IMR-90 (cell line): ENCODE measurements around the gene ZSWIM5. TPM values are rescaled to one million over a fixed set of nuclear protein-coding genes. Genes with fewer than 3 reads are reported as not detected.

Experiments
- ATAC-seq: fragments of 200-7000 bp; cut with Tn5 transposase; 2 replicates; pipeline ENCODE4 v1.9.1; 2020; ENCODE audit warnings: low read depth, mild to moderate bottlenecking, moderate library complexity
- BruUV-seq: library from RNA; stranded (reverse); fragments of 400-500 nt; replicated peaks from 2 replicates; lab custom pipeline; 2021; lab: Mats Ljungman, UMichigan
- CTCF ChIA-PET: fragments of 300-600 bp; formaldehyde crosslinking; extraction: SDS; loops from one replicate; lab custom pipeline; 2021; ENCODE audit warnings: antibody characterized with exemption; lab: Yijun Ruan, JAX
- POLR2A ChIA-PET: fragments of 300-600 bp; sonication (Branson Sonifier 250); formaldehyde crosslinking; loops from one replicate; lab custom pipeline; 2022; ENCODE audit warnings: antibody characterized with exemption; ENCODE audit not compliant: unreplicated experiment; lab: Charles Lee
- DNase-seq: peaks from one replicate; pipeline ENCODE4 v3.0.0; 2013
- H2AFZ ChIP-seq: replicated peaks from 2 replicates; pipeline ENCODE3; 2013; ENCODE audit warnings: low read length, mild to moderate bottlenecking; ENCODE audit not compliant: poor library complexity
- H2AK5ac ChIP-seq: 2 replicates; pipeline ENCODE4 v1.6.1; 2013; ENCODE audit warnings: low read depth, low read length, inconsistent platforms
- H2AK9ac ChIP-seq: replicated peaks from 2 replicates; pipeline ENCODE3; 2013; ENCODE audit warnings: mild to moderate bottlenecking, low read depth, low read length, moderate library complexity; ENCODE audit not compliant: poor library complexity
- H2BK120ac ChIP-seq: 2 replicates; pipeline ENCODE4 v1.6.1; 2013; ENCODE audit warnings: low read depth, low read length, inconsistent platforms
- H2BK15ac ChIP-seq: 3 replicates; pipeline ENCODE4 v1.6.1; 2013; ENCODE audit warnings: low read depth, low read length, inconsistent platforms
- H2BK20ac ChIP-seq: 2 replicates; pipeline ENCODE4 v1.6.1; 2013; ENCODE audit warnings: low read depth, mild to moderate bottlenecking, inconsistent platforms, low read length, moderate library complexity
- H2BK5ac ChIP-seq: 2 replicates; pipeline ENCODE4 v1.6.1; 2013; ENCODE audit warnings: mild to moderate bottlenecking, low read depth, low read length, inconsistent platforms; ENCODE audit not compliant: poor library complexity, severe bottlenecking
- H3K14ac ChIP-seq: replicated peaks from 2 replicates; pipeline ENCODE4 v1.6.1; 2013; ENCODE audit warnings: low read depth, low read length, inconsistent platforms
- H3K18ac ChIP-seq: 2 replicates; pipeline ENCODE4 v1.6.1; 2013; ENCODE audit warnings: low read depth, low read length, control low read depth
- H3K23ac ChIP-seq: 2 replicates; pipeline ENCODE4 v1.6.1; 2013; ENCODE audit warnings: low read depth, low read length, inconsistent platforms
- H3K27ac ChIP-seq: 2 replicates; pipeline ENCODE4 v1.5.1; 2013; ENCODE audit warnings: mild to moderate bottlenecking, control low read depth, low read length; ENCODE audit not compliant: insufficient read depth
- H3K27me3 ChIP-seq: 2 replicates; pipeline ENCODE4 v1.6.1; 2013; ENCODE audit warnings: low read length; ENCODE audit not compliant: control insufficient read depth, insufficient read depth
- H3K36me3 ChIP-seq: 2 replicates; pipeline ENCODE4 v1.6.1; 2013; ENCODE audit warnings: low read length, mixed read lengths; ENCODE audit not compliant: control insufficient read depth, insufficient read depth
- H3K4ac ChIP-seq: 2 replicates; pipeline ENCODE4 v1.6.1; 2013; ENCODE audit warnings: low read depth, low read length, inconsistent platforms
- H3K4me1 ChIP-seq: 2 replicates; pipeline ENCODE4 v1.6.1; 2013; ENCODE audit warnings: low read length, mixed read lengths; ENCODE audit not compliant: control insufficient read depth, insufficient read depth
- H3K4me2 ChIP-seq: 2 replicates; pipeline ENCODE4 v1.6.1; 2013; ENCODE audit warnings: low read depth, mild to moderate bottlenecking, control low read depth, low read length, moderate library complexity
- H3K4me3 ChIP-seq: 2 replicates; pipeline ENCODE4 v1.5.1; 2013; ENCODE audit warnings: low read depth, mild to moderate bottlenecking, control low read depth, low read length, moderate library complexity; ENCODE audit not compliant: insufficient read depth
- H3K56ac ChIP-seq: 2 replicates; pipeline ENCODE4 v1.6.1; 2013; ENCODE audit warnings: low read length, inconsistent platforms; ENCODE audit not compliant: insufficient read depth; ENCODE audit errors: extremely low read depth
- H3K79me1 ChIP-seq, 2 experiments: 2 replicates each; pipeline ENCODE4 v1.6.1; 2013; ENCODE audit warnings: low read length in 2 of 2, inconsistent platforms in 1 of 2, low read depth in 1 of 2
- H3K9ac ChIP-seq: 2 replicates; pipeline ENCODE4 v1.6.1; 2013; ENCODE audit warnings: low read depth, low read length, control low read depth
- H3K9me1 ChIP-seq: 2 replicates; pipeline ENCODE4 v1.6.1; 2013; ENCODE audit warnings: low read length, inconsistent platforms; ENCODE audit not compliant: insufficient read depth
- H3K9me3 ChIP-seq: 2 replicates; pipeline ENCODE4 v1.6.1; 2013; ENCODE audit warnings: low read length; ENCODE audit not compliant: control insufficient read depth, insufficient read depth
- H4K20me1 ChIP-seq: 2 replicates; pipeline ENCODE4 v1.6.1; 2013; ENCODE audit warnings: low read length, inconsistent platforms; ENCODE audit not compliant: insufficient read depth
- H4K5ac ChIP-seq: 2 replicates; pipeline ENCODE4 v1.6.1; 2013; ENCODE audit warnings: mild to moderate bottlenecking, low read depth, low read length, control low read depth
- H4K8ac ChIP-seq, 2 experiments: 2 replicates each; pipeline ENCODE4 v1.6.1; 2013; ENCODE audit warnings: low read depth in 2 of 2, low read length in 2 of 2, control low read depth in 1 of 2, inconsistent platforms in 1 of 2
- H4K91ac ChIP-seq: 2 replicates; pipeline ENCODE4 v1.6.1; 2013; ENCODE audit warnings: low read depth, low read length, inconsistent platforms; ENCODE audit not compliant: insufficient read depth
- CHD1 ChIP-seq: IDR thresholded peaks from 2 replicates; pipeline ENCODE4 v1.6.1; 2012; ENCODE audit warnings: low read depth, low read length, improper control_type of control experiment
- CTCF ChIP-seq: conservative IDR thresholded peaks from 2 replicates; pipeline ENCODE4 v1.5.1; 2012; ENCODE audit warnings: mild to moderate bottlenecking, low read depth, low read length, improper control_type of control experiment
- NFE2L2 ChIP-seq: fragments of 150-350 bp; IDR thresholded peaks from 2 replicates; pipeline ENCODE4 v1.6.1; 2016; ENCODE audit warnings: low read depth, mild to moderate bottlenecking, low read length
- RAD21 ChIP-seq: IDR thresholded peaks from 2 replicates; pipeline ENCODE4 v1.6.1; 2012; ENCODE audit warnings: low read length, improper control_type of control experiment
- RCOR1 ChIP-seq: IDR thresholded peaks from 2 replicates; pipeline ENCODE4 v1.6.1; 2012; ENCODE audit warnings: mild to moderate bottlenecking, low read length, improper control_type of control experiment; ENCODE audit not compliant: insufficient replicate concordance
- RFX5 ChIP-seq: IDR thresholded peaks from 2 replicates; pipeline ENCODE4 v1.8.0; 2012; ENCODE audit warnings: low read depth, mild to moderate bottlenecking, low read length, moderate library complexity
- SMC3 ChIP-seq: fragments of 150-350 bp; IDR thresholded peaks from 2 replicates; pipeline ENCODE4 v1.6.1; 2016; ENCODE audit warnings: low read depth, mild to moderate bottlenecking, antibody characterized with exemption, low read length, moderate library complexity
- USF2 ChIP-seq: fragments of 150-350 bp; IDR thresholded peaks from 2 replicates; pipeline ENCODE4 v1.6.1; 2017; ENCODE audit warnings: mild to moderate bottlenecking, antibody characterized with exemption, low read length, low read depth
- WGBS, 2 experiments: methylation state at CpG; one replicate each; pipeline versions ENCODE4 v1.1.5 to v1.1.7; 2013; ENCODE audit warnings: missing lambda C conversion rate in 2 of 2; ENCODE audit not compliant: insufficient read length in 1 of 2; ENCODE audit errors: extremely low coverage in 2 of 2; 5-methylcytosine and 5-hydroxymethylcytosine counted together
- dilution Hi-C: fragments of 300-500 bp; cut with HindIII; formaldehyde crosslinking; loops from one replicate; pipeline ENCODE4 v1.14.3; 2018; ENCODE audit warnings: low sequenced_read_pairs; ENCODE audit not compliant: unreplicated experiment
- in situ Hi-C: fragments of 300-500 bp; cut with MboI; formaldehyde crosslinking; loops from 3 replicates; pipeline ENCODE4 v1.14.3; 2019; ENCODE audit warnings: low sequenced_read_pairs, inconsistent platforms, mixed read lengths
- intact Hi-C: fragments of 100-400 bp; cut with micrococcal nuclease; formaldehyde crosslinking; loops from 2 replicates; pipeline ENCODE4 v1.10.0; 2022
- polyA plus RNA-seq, 3 experiments: library from polyadenylated mRNA; depleted of rRNA; stranded (reverse); fragments of >200 nt; gene quantifications; 2 replicates each; pipeline ENCODE4 v1.2.3, GENCODE V29; 2012; ENCODE audit warnings: low replicate concordance in 1 of 3
- total RNA-seq: library from RNA; depleted of rRNA; stranded (reverse); fragments of >200 nt; gene quantifications from 2 replicates; pipeline ENCODE4 v1.2.3, GENCODE V29; 2012

Gene ZSWIM5
- total and polyA plus RNA-seq, 2 of the 4 experiments (the other 2 are of a cell fraction): under 0.01 to 0.03 TPM

- in situ Hi-C loops: no loop called here
- Histone ChIP-seq H2AK5ac (no peak overlapping the region), H2AK9ac (no peak overlapping the region), H3K4me3 (no peak overlapping the region), H3K18ac (no peak overlapping the region), H3K9me1 (no peaks in the 10 kb centered on the region), H3K27me3 (peaks cover 6% of the 10 kb centered on the region), H4K91ac (no peak overlapping the region), H3K56ac (no peak overlapping the region), H2BK120ac (no peak overlapping the region), H3K79me1 (no peaks in the 10 kb centered on the region), H3K4me1 (no peaks in the 10 kb centered on the region), H4K8ac (no peak overlapping the region), H3K23ac (no peak overlapping the region), H4K5ac (no peak overlapping the region), H2BK5ac (no peak overlapping the region), H3K36me3 (no peaks in the 10 kb centered on the region), H2BK15ac (no peak overlapping the region), H3K4ac (no peak overlapping the region), H4K20me1 (no peaks in the 10 kb centered on the region), H3K4me2 (no peak overlapping the region), H3K27ac (no peak overlapping the region), H2AFZ (no peak overlapping the region), H2BK20ac (no peak overlapping the region), H3K9me3 (peaks cover 2% of the 10 kb centered on the region; the same call in 1 of the 2 replicates), H3K14ac (no peak overlapping the region), H3K9ac (no peak overlapping the region)
- BruUV-seq: no TSS peak
- TF ChIP-seq NFE2L2 (no peak), RFX5 (no peak), SMC3 (no peak), USF2 (no peak), RAD21 (no peak), CTCF (no peak), CHD1 (no peak), RCOR1 (no peak)
- 43% methylated on average over 1 of the region's 2 CpGs; no CpG with 5 or more reads in 1 of the 2 experiments for WGBS, 2 experiments
- no peak for DNase-seq
- ChIA-PET POLR2A (no interaction called here), CTCF (no interaction called here)
- no peak for ATAC-seq
- intact Hi-C loops: no loop called here
- dilution Hi-C loops: no loop called here
These were observed 8.2 kb downstream of the ZSWIM5 start for GRCh38 chr1:45198185-45198584.
